ENCODE results near the gene SCGN.

SCGN gene

GRCh38 chr6:25685896-25686295 is 33.9 kb downstream of the SCGN start:
- Mint-ChIP-seq H3K4me3 (no peak overlapping the region), H3K4me1 (ENCODE audit: low read depth) (no peaks in the 10 kb centered on the region), H3K36me3 (ENCODE audit: low read depth) (no peaks in the 10 kb centered on the region), H3K9me3 (no peaks in the 10 kb centered on the region), H3K27me3 (peaks cover 40% of the 10 kb centered on the region), H3K27ac (no peak overlapping the region)
- DNase-seq = no peak

- H3K27me3 Mint-ChIP-seq = peaks cover 40% of the 10 kb centered on the region
- no peak overlapping the region for H3K4me3 Mint-ChIP-seq
- no peaks in the 10 kb centered on the region for H3K36me3 Mint-ChIP-seq (ENCODE audit: low read depth)
- no peaks in the 10 kb centered on the region for H3K9me3 Mint-ChIP-seq
- no peak overlapping the region for H3K27ac Mint-ChIP-seq
- no peaks in the 10 kb centered on the region for H3K4me1 Mint-ChIP-seq (ENCODE audit: low read depth)
- DNase-seq = no peak
Observed at GRCh38 chr6:25686856-25687255, 34.8 kb downstream of the SCGN start.

- Mint-ChIP-seq H3K27me3 (peaks cover 46% of the 10 kb centered on the region), H3K9me3 (no peaks in the 10 kb centered on the region), H3K4me1 (ENCODE audit: low read depth) (no peaks in the 10 kb centered on the region), H3K27ac (no peak overlapping the region), H3K36me3 (ENCODE audit: low read depth) (no peaks in the 10 kb centered on the region), H3K4me3 (no peak overlapping the region)
- no peak for DNase-seq
Observed at GRCh38 chr6:25689966-25690365, 38.0 kb downstream of the SCGN start.

GRCh38 chr6:25691894-25692293 is 39.9 kb downstream of the SCGN start:
- Mint-ChIP-seq H3K27me3 (peaks cover 49% of the 10 kb centered on the region), H3K9me3 (no peaks in the 10 kb centered on the region), H3K36me3 (ENCODE audit: low read depth) (no peaks in the 10 kb centered on the region), H3K4me1 (ENCODE audit: low read depth) (no peaks in the 10 kb centered on the region), H3K4me3 (no peak overlapping the region), H3K27ac (no peak overlapping the region)
- DNase-seq = no peak

- Mint-ChIP-seq H3K4me1 (ENCODE audit: low read depth) (no peaks in the 10 kb centered on the region), H3K27me3 (peaks cover 49% of the 10 kb centered on the region), H3K9me3 (no peaks in the 10 kb centered on the region), H3K36me3 (ENCODE audit: low read depth) (no peaks in the 10 kb centered on the region), H3K4me3 (no peak overlapping the region), H3K27ac (no peak overlapping the region)
- no peak for DNase-seq
Observed at GRCh38 chr6:25692472-25692871, 40.5 kb downstream of the SCGN start.

GRCh38 chr6:25694366-25694765 is 42.4 kb downstream of the SCGN start:
- Mint-ChIP-seq H3K4me3 (no peak overlapping the region), H3K27ac (no peak overlapping the region), H3K27me3 (peaks cover 39% of the 10 kb centered on the region), H3K9me3 (no peaks in the 10 kb centered on the region), H3K36me3 (ENCODE audit: low read depth) (no peaks in the 10 kb centered on the region), H3K4me1 (ENCODE audit: low read depth) (no peaks in the 10 kb centered on the region)
- no peak for DNase-seq

- Mint-ChIP-seq H3K27me3 (peaks cover 32% of the 10 kb centered on the region), H3K4me1 (ENCODE audit: low read depth) (no peaks in the 10 kb centered on the region), H3K27ac (no peak overlapping the region), H3K9me3 (no peaks in the 10 kb centered on the region), H3K4me3 (no peak overlapping the region), H3K36me3 (ENCODE audit: low read depth) (no peaks in the 10 kb centered on the region)
- no peak for DNase-seq
Observed at GRCh38 chr6:25695671-25696070, 43.7 kb downstream of the SCGN start.

GRCh38 chr6:25697537-25698340 is 45.7 kb downstream of the SCGN start:
- Mint-ChIP-seq H3K27ac (no peak overlapping the region), H3K27me3 (peaks cover 22% of the 10 kb centered on the region), H3K36me3 (ENCODE audit: low read depth) (no peaks in the 10 kb centered on the region), H3K4me3 (no peak overlapping the region), H3K4me1 (ENCODE audit: low read depth) (no peaks in the 10 kb centered on the region), H3K9me3 (no peaks in the 10 kb centered on the region)
- DNase-seq = no peak

GRCh38 chr6:25698631-25699030 is 46.6 kb downstream of the SCGN start:
- no peaks in the 10 kb centered on the region for H3K36me3 Mint-ChIP-seq (ENCODE audit: low read depth)
- H3K27me3 Mint-ChIP-seq = peaks cover 17% of the 10 kb centered on the region
- H3K4me1 Mint-ChIP-seq (ENCODE audit: low read depth) = no peaks in the 10 kb centered on the region

GRCh38 chr6:25699649-25700048 is 47.6 kb downstream of the SCGN start:
- H3K36me3 Mint-ChIP-seq (ENCODE audit: low read depth) = no peaks in the 10 kb centered on the region
- no peak for DNase-seq
- H3K4me3 Mint-ChIP-seq = no peak overlapping the region
- H3K27me3 Mint-ChIP-seq = peaks cover 11% of the 10 kb centered on the region
- no peaks in the 10 kb centered on the region for H3K4me1 Mint-ChIP-seq (ENCODE audit: low read depth)
- no peaks in the 10 kb centered on the region for H3K9me3 Mint-ChIP-seq
- no peak overlapping the region for H3K27ac Mint-ChIP-seq

More at GRCh38 chr6:25698631-25699030, 46.6 kb downstream of the SCGN start:
- Mint-ChIP-seq H3K4me3 (no peak overlapping the region), H3K9me3 (no peaks in the 10 kb centered on the region), H3K27ac (no peak overlapping the region)
- DNase-seq = no peak

GRCh38 chr6:25700761-25701160 is 48.7 kb downstream of the SCGN start:
- Mint-ChIP-seq H3K36me3 (ENCODE audit: low read depth) (no peaks in the 10 kb centered on the region), H3K27ac (no peak overlapping the region), H3K27me3 (peaks cover 5% of the 10 kb centered on the region), H3K9me3 (no peaks in the 10 kb centered on the region), H3K4me3 (no peak overlapping the region), H3K4me1 (ENCODE audit: low read depth) (no peaks in the 10 kb centered on the region)
- DNase-seq = no peak

- H3K4me3 Mint-ChIP-seq = no peak overlapping the region
- H3K4me1 Mint-ChIP-seq (ENCODE audit: low read depth) = no peaks in the 10 kb centered on the region
- no peaks in the 10 kb centered on the region for H3K36me3 Mint-ChIP-seq (ENCODE audit: low read depth)
- DNase-seq = no peak
- H3K27me3 Mint-ChIP-seq = peaks cover 4% of the 10 kb centered on the region
- no peaks in the 10 kb centered on the region for H3K9me3 Mint-ChIP-seq
- H3K27ac Mint-ChIP-seq = no peak overlapping the region
Observed at GRCh38 chr6:25701807-25702206, 49.8 kb downstream of the SCGN start.

- H3K4me1 Mint-ChIP-seq (ENCODE audit: low read depth) = no peaks in the 10 kb centered on the region
- H3K4me3 Mint-ChIP-seq = no peak overlapping the region
- no peaks in the 10 kb centered on the region for H3K36me3 Mint-ChIP-seq (ENCODE audit: low read depth)
- peaks cover 8% of the 10 kb centered on the region for H3K27me3 Mint-ChIP-seq
- DNase-seq = no peak
- no peaks in the 10 kb centered on the region for H3K9me3 Mint-ChIP-seq
- no peak overlapping the region for H3K27ac Mint-ChIP-seq
Observed at GRCh38 chr6:25703005-25703404, 51.0 kb downstream of the SCGN start.

GRCh38 chr6:25704001-25704400 is 52.0 kb downstream of the SCGN start:
- no peaks in the 10 kb centered on the region for H3K36me3 Mint-ChIP-seq (ENCODE audit: low read depth)
- no peak overlapping the region for H3K4me3 Mint-ChIP-seq
- no peak for DNase-seq
- no peak overlapping the region for H3K27ac Mint-ChIP-seq
- H3K4me1 Mint-ChIP-seq (ENCODE audit: low read depth) = no peaks in the 10 kb centered on the region
- no peaks in the 10 kb centered on the region for H3K9me3 Mint-ChIP-seq
- peaks cover 8% of the 10 kb centered on the region for H3K27me3 Mint-ChIP-seq

- Mint-ChIP-seq H3K9me3 (no peaks in the 10 kb centered on the region), H3K27me3 (peaks cover 15% of the 10 kb centered on the region), H3K36me3 (ENCODE audit: low read depth) (no peaks in the 10 kb centered on the region), H3K4me1 (ENCODE audit: low read depth) (no peaks in the 10 kb centered on the region), H3K4me3 (no peak overlapping the region), H3K27ac (no peak overlapping the region)
- DNase-seq = no peak
Observed at GRCh38 chr6:25706314-25707014, 54.4 kb downstream of the SCGN start.

All from activated T-cell treated with anti-CD3 and anti-CD28 coated beads, Interleukin-2, amount 50 U/mL, for 24 hours (primary cell).